VCaP (cell line): ENCODE results near the gene GPR146.

Experiments used
- H3K27ac ChIP-seq: fragments of 450-650 bp; 2 replicates; pipeline ENCODE4 v1.5.1; 2017
- CTCF ChIP-seq: fragments of 450-650 bp; conservative IDR thresholded peaks from 2 replicates; pipeline ENCODE4 v1.5.1; 2017; ENCODE audit warnings: mild to moderate bottlenecking, moderate library complexity

The GPR146 gene

GRCh38 chr7:1009747-1010146 is 34.6 kb upstream of the GPR146 start:
- no peak for TF ChIP-seq CTCF
- no peak overlapping the region for H3K27ac ChIP-seq

- TF ChIP-seq CTCF, result no peak
- H3K27ac ChIP-seq, result no peak overlapping the region
Observed at GRCh38 chr7:1010226-1010625, 34.1 kb upstream of the GPR146 start.

- no peak for TF ChIP-seq CTCF
- H3K27ac ChIP-seq, result no peak overlapping the region
Observed at GRCh38 chr7:1011297-1012003, 32.9 kb upstream of the GPR146 start.

- no peak overlapping the region for H3K27ac ChIP-seq
Observed at GRCh38 chr7:1012004-1012715, 32.2 kb upstream of the GPR146 start.

GRCh38 chr7:1012716-1013095 is 31.6 kb upstream of the GPR146 start:
- H3K27ac ChIP-seq, result peak overlapping the region; percentile 26; the same call in 1 of the 2 replicates
- TF ChIP-seq CTCF, result no peak

More at GRCh38 chr7:1012004-1012715, 32.2 kb upstream of the GPR146 start:
- no peak for TF ChIP-seq CTCF

GRCh38 chr7:1013581-1013980 is 30.8 kb upstream of the GPR146 start:
- TF ChIP-seq CTCF, result no peak
- H3K27ac ChIP-seq, result peak overlapping the region; percentile 26

GRCh38 chr7:1014681-1015080 is 29.7 kb upstream of the GPR146 start:
- TF ChIP-seq CTCF, result no peak
- H3K27ac ChIP-seq, result no peak overlapping the region
